ENCODE results near the gene NOP53. TPM values are rescaled to one million over a fixed set of nuclear protein-coding genes. Genes with fewer than 3 reads are reported as not detected.

Gene NOP53
- total RNA-seq, 1 donor from 2014 or later: 282 TPM

DNA sequence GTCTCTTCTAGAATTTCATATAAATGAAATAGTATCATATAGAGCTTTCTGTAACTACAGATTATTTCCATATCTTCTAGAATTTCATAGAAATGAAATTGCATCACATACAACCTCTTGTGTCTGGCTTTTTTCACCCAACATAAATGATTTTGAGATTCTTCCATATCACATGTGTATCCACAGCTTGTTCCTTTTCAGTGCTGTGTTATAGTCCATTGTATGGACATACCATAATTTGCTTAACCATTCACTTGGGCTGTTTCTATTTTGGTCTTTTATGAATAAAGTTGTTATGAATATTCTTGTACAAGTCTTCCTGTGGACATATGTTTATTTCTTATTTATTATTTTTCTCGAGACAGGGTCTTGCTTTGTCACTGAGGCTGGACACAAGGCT, 47.3 kb downstream of the NOP53 start:
- intact Hi-C loops (cut with DNase I): no loop called here
- peaks cover 4% of the 10 kb centered on the region for H3K9me3 ChIP-seq
- H3K27me3 ChIP-seq (ENCODE audit: low read depth): no peaks in the 10 kb centered on the region
- no peak for ATAC-seq
- no peak for TF ChIP-seq CTCF (IDR thresholded peaks at IDR 0.05)
- H3K4me3 ChIP-seq: no peak overlapping the region
- H3K4me1 ChIP-seq: no peaks in the 10 kb centered on the region
- H3K27ac ChIP-seq: no peak overlapping the region
- no peaks in the 10 kb centered on the region for H3K36me3 ChIP-seq
- no peak for DNase-seq

DNA sequence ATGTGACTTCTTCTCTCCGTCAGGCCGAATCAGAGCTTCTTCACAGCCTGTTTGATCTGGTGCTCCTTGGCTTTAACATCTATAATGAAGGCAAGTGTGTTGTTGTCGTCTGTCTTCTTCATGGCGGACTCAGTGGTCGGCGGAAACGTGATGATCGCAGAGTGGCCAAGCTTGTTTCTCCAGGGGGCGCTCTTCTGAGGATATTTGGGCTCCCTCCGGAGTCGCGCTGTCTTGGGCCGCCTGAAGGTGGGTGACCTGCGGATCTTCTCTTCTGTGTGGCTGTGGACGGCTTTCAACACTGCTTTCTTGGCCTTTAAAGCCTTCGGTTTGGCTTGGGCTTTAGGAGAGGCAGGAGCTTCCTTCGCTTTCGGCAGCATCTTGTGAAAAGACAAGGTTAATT, 49.2 kb downstream of the NOP53 start:
- Histone ChIP-seq H3K36me3 (no peaks in the 10 kb centered on the region), H3K4me3 (no peak overlapping the region), H3K27me3 (ENCODE audit: low read depth) (no peaks in the 10 kb centered on the region), H3K9me3 (peaks cover 4% of the 10 kb centered on the region), H3K27ac (no peak overlapping the region), H3K4me1 (no peaks in the 10 kb centered on the region)
- ATAC-seq: no peak
- TF ChIP-seq CTCF (IDR thresholded peaks at IDR 0.05): no peak
- DNase-seq: no peak
- intact Hi-C loops (cut with DNase I): no loop called here

GRCh38 chr19:47796785-47797184, 51.4 kb downstream of the NOP53 start:
- Histone ChIP-seq H3K36me3 (no peaks in the 10 kb centered on the region), H3K27me3 (ENCODE audit: low read depth) (no peaks in the 10 kb centered on the region), H3K4me3 (no peak overlapping the region), H3K9me3 (peaks cover 4% of the 10 kb centered on the region), H3K27ac (no peak overlapping the region), H3K4me1 (no peaks in the 10 kb centered on the region)
- TF ChIP-seq CTCF (IDR thresholded peaks at IDR 0.05): no peak
- intact Hi-C loops (cut with DNase I): no loop called here
- ATAC-seq: no peak
- no peak for DNase-seq

GRCh38 chr19:47797996-47798903, 52.9 kb downstream of the NOP53 start:
- Histone ChIP-seq H3K27ac (no peak overlapping the region), H3K4me1 (no peaks in the 10 kb centered on the region), H3K4me3 (no peak overlapping the region), H3K9me3 (no peaks in the 10 kb centered on the region), H3K27me3 (ENCODE audit: low read depth) (no peaks in the 10 kb centered on the region), H3K36me3 (no peaks in the 10 kb centered on the region)
- ATAC-seq: no peak
- TF ChIP-seq CTCF (IDR thresholded peaks at IDR 0.05): no peak
- intact Hi-C loops (cut with DNase I): no loop called here
- DNase-seq: no peak

- ATAC-seq (no peak), DNase-seq (no peak)
- no peak for TF ChIP-seq CTCF (IDR thresholded peaks at IDR 0.05)
- intact Hi-C loops (cut with DNase I): no loop called here
- Histone ChIP-seq H3K4me3 (no peak overlapping the region), H3K9me3 (no peaks in the 10 kb centered on the region), H3K27me3 (ENCODE audit: low read depth) (no peaks in the 10 kb centered on the region), H3K36me3 (no peaks in the 10 kb centered on the region), H3K27ac (no peak overlapping the region), H3K4me1 (no peaks in the 10 kb centered on the region)
Measured at GRCh38 chr19:47798904-47799266, 53.5 kb downstream of the NOP53 start.
